Nephron progenitor cell (in vitro differentiated cells): Measurements from ENCODE around the gene CD81.
A peak's percentile ranks its signal among the peaks of the same experiment; 100 is the strongest.

ENCODE experiments used
- DNase-seq: peaks from one replicate; pipeline ENCODE4 v3.0.0; 2021
- H3K27ac Mint-ChIP-seq: 2 replicates; pipeline ENCODE4 v1.8.0; 2021; ENCODE audit warnings: mild to moderate bottlenecking, moderate library complexity, mixed read lengths
- H3K27me3 Mint-ChIP-seq: 2 replicates; pipeline ENCODE4 v1.8.0; 2021; ENCODE audit warnings: mild to moderate bottlenecking, low read depth, mixed read lengths; ENCODE audit not compliant: poor library complexity
- H3K36me3 Mint-ChIP-seq: 2 replicates; pipeline ENCODE4 v1.8.0; 2021; ENCODE audit warnings: low read depth, mixed read lengths
- H3K4me1 Mint-ChIP-seq: 2 replicates; pipeline ENCODE4 v1.8.0; 2021; ENCODE audit warnings: mixed read lengths
- H3K4me3 Mint-ChIP-seq: 2 replicates; pipeline ENCODE4 v1.8.0; 2021; ENCODE audit warnings: mild to moderate bottlenecking, moderate library complexity, mixed read lengths
- H3K9me3 Mint-ChIP-seq: 2 replicates; pipeline ENCODE4 v1.8.0; 2021; ENCODE audit warnings: mild to moderate bottlenecking, moderate library complexity, mixed read lengths
- TF ChIP-seq, protein P1 (sequence below): fragments of 200-600 bp; sonication (generic); IDR thresholded peaks from 2 replicates; pipeline ENCODE4 v1.5.0; 2021; ENCODE audit warnings: antibody characterized with exemption

Gene CD81

DNA sequence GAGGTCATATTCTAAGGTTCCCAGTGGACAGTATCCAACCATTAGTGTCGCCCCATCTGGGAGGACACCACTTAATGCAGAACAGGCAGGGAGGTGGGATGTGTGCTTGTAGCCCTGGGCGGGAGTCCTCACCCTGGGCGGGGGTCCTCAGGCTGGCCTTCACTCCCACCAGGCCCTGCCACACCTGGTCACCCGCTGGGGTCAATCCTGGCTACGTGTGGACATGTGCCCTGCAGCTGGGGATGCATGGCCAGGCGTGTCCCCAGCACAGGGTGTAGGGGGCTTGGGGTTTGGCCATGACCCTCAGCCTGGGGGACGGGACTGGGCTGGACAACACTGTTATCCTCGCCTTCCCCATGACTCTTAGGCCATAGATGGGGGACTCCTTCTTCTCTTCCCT is 48.4 kb downstream of the CD81 start:
- Mint-ChIP-seq H3K9me3 (no peaks in the 10 kb centered on the region), H3K4me3 (no peak overlapping the region), H3K27me3 (peaks cover 4% of the 10 kb centered on the region), H3K4me1 (no peaks in the 10 kb centered on the region), H3K27ac (no peak overlapping the region), H3K36me3 (no peaks in the 10 kb centered on the region)
- no peak for DNase-seq
- TF ChIP-seq, protein P1, sequence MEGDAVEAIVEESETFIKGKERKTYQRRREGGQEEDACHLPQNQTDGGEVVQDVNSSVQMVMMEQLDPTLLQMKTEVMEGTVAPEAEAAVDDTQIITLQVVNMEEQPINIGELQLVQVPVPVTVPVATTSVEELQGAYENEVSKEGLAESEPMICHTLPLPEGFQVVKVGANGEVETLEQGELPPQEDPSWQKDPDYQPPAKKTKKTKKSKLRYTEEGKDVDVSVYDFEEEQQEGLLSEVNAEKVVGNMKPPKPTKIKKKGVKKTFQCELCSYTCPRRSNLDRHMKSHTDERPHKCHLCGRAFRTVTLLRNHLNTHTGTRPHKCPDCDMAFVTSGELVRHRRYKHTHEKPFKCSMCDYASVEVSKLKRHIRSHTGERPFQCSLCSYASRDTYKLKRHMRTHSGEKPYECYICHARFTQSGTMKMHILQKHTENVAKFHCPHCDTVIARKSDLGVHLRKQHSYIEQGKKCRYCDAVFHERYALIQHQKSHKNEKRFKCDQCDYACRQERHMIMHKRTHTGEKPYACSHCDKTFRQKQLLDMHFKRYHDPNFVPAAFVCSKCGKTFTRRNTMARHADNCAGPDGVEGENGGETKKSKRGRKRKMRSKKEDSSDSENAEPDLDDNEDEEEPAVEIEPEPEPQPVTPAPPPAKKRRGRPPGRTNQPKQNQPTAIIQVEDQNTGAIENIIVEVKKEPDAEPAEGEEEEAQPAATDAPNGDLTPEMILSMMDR = no peak

DNA sequence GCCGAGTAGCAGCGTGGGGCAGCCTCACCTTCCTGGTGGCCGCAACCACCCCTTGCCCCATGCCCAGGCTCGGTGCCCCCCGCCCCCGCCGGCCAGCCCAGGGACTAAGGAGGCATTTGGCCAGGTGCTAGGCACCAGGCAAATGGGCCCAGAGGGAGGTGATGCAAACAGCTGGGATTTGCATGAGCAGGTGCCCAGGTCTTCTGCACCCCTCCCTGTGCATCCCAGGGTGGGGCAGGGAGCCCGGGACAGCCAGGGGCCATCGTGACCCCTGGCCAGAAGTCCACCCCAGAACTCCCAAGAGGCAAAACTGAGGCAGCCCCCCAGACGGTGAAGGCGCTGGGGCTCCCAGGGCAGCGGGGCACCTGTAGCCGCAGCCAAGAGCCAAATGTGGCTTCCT is 49.1 kb downstream of the CD81 start:
- no peak for DNase-seq
- no peak overlapping the region for H3K4me3 Mint-ChIP-seq
- no peaks in the 10 kb centered on the region for H3K4me1 Mint-ChIP-seq
- no peaks in the 10 kb centered on the region for H3K9me3 Mint-ChIP-seq
- H3K27ac Mint-ChIP-seq = no peak overlapping the region
- H3K36me3 Mint-ChIP-seq = no peaks in the 10 kb centered on the region
- H3K27me3 Mint-ChIP-seq = peaks cover 4% of the 10 kb centered on the region
- TF ChIP-seq, protein P1 = no peak

DNA sequence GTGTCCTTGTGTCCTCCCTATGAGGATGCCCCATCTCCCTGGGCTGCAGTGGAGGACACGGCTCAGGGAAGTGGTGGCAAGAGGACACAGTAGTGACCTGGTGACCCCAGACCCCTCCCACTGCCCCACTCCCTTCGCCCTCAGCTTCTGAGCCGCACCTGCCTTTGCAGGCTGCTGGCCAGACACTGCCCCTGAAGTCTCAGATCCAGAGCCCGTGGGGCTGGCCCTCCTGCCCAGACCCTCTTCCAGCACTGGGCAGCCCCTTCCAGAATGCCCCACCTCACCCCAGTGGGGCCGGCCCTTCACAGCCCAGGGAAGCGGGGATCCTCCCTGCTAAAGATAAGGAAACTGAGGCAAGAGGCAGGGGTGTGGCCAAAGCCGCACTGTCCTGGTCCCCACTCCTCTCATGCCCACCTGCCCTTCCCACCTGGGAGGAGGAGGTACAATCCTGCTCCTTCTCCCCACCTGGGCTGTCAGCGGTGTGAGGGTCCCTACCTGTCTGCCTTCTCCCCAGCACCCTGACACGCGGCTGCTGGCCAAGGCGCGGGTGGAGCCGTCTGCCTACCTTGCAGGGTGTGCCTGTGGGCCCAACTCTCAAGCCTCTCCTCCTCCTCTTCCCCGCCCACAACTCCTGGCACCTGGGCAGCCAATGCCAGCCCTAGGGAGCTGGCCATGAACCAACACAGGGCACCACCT is 49.9 kb downstream of the CD81 start:
- Mint-ChIP-seq H3K4me3 (no peak overlapping the region), H3K4me1 (no peaks in the 10 kb centered on the region), H3K27me3 (peaks cover 4% of the 10 kb centered on the region), H3K9me3 (no peaks in the 10 kb centered on the region), H3K36me3 (no peaks in the 10 kb centered on the region), H3K27ac (no peak overlapping the region)
- no peak for DNase-seq
- TF ChIP-seq, protein P1 = no peak

DNA sequence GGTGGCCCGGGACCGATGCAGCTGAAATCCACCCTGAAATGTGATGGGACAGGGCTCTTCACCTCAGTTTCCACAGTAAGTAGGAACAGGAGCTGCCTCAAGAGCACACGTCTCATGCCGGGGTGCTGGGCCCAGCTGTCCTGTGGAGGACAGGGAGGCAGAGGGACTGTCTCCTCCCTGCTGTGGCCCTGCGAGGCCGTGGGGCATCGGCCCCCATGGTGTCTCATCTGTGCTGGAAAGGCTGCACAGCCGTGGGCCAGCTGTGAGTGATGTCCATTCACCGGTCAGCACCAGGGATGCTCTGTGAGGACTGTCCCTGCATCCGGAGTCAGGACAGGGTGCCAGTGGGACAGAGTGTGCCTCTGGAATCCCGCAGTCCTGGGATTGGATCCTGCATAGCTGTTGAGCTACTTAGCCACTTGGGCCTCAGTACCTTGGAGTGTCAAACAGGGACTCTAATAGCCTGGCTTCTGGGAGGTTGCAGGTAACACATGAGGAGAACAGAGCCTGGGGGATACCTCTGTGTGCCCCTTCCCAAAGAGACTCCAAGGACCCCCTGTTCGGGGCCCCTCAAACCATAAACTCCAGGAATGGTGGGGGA is 50.7 kb downstream of the CD81 start:
- Mint-ChIP-seq H3K9me3 (no peaks in the 10 kb centered on the region), H3K4me1 (no peaks in the 10 kb centered on the region), H3K36me3 (no peaks in the 10 kb centered on the region), H3K27ac (no peak overlapping the region), H3K27me3 (peaks cover 4% of the 10 kb centered on the region), H3K4me3 (no peak overlapping the region)
- no peak for DNase-seq
- TF ChIP-seq, protein P1 = no peak

DNA sequence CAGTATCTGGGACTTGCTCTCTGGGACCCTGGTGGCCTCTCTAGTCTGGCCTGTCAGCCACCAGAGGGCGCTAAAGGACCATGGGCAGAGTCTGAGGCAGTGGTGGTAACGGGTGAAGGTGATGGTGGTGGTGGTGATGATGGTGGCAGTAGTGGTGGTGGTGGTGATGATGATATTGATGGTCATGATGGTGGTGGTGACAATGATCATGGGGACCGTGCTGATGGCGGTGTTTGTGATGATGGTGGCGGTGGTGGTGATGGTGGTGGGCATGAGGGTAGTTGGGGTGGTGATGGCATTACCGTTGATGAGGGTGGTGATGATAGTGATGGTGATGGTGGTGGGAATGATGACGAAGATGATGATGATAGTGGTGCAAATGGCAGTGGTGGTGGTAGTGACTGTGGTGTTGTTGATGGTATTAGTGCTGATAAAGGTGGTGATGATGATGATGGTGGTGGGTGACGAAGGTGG is 51.2 kb downstream of the CD81 start:
- H3K36me3 Mint-ChIP-seq = no peaks in the 10 kb centered on the region

More for the DNA sequence above, 51.2 kb downstream of the CD81 start:
- no peaks in the 10 kb centered on the region for H3K4me1 Mint-ChIP-seq
- no peak overlapping the region for H3K27ac Mint-ChIP-seq
- DNase-seq = peak; percentile 88
- no peak overlapping the region for H3K4me3 Mint-ChIP-seq
- H3K27me3 Mint-ChIP-seq = peaks cover 4% of the 10 kb centered on the region
- TF ChIP-seq, protein P1 = peak; percentile 78
- H3K9me3 Mint-ChIP-seq = no peaks in the 10 kb centered on the region
